ENCODE results near the gene SETD1B. TPM values are rescaled to one million over a fixed set of nuclear protein-coding genes. Genes with fewer than 3 reads are reported as not detected.
"Not testable (repeated sequence)": the region's sequence is repeated elsewhere in the genome, so short reads cannot be mapped to it uniquely, and the experiment has no call there.

Gene SETD1B
- total and polyA plus RNA-seq, 2 of the 4 experiments (the other 2 are of a cell fraction) = 0.90 to 5.1 TPM

DNA sequence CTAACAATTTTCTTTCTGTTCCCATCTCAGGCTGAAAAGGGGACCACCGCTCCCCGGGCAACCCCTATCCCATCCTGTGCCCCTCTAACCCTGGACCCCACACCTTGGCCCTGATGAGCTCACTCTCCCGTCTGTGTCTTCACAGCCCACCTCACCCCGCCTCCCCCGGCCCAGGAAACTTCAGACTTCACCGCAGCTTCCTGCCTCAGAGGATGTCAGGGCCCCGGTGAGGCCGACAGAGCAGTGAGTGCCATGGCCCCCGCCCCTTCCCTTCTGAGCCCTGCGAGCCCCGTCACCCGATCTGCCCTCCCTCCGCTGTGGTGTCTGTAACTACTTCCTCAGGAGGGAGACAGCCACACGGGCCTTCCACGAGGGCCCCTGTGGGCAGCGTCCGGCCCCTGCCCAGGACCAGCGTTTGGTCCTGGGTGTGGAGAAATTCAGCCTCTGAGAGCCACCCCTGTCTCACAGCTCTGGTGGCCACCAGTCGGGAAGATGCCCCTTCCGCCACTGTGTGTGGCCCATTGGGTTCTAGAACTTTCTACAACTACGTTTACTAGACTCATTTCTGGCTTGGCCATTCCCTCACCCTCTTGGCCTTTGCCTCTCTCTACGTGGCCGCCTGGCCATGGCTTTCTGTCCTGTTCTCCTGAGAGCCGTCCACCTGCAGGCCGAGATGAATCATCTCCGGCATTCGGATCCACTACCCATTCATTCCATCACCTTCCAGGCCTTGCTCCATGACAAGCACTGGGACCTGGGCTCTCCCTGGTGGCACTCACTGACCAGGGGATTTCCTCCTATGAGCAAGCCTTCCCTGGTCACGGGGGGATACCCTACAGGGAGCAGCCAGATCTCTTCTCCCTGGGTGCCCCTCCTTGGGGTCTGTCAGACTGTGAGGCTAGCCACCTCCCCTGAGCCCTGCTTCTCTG, 13.7 kb upstream of the SETD1B start:
- Histone ChIP-seq H3K9me1 (ENCODE audit: insufficient read depth, low read length) (peaks cover 9% of the 10 kb centered on the region; the same call in 1 of the 2 replicates), H3K27me3 (ENCODE audit: control insufficient read depth, insufficient read depth, low read length) (no peaks in the 10 kb centered on the region), H3K18ac (ENCODE audit: low read depth, low read length) (no peak overlapping the region), H3K9me3 (ENCODE audit: control insufficient read depth, insufficient read depth, low read length) (no peaks in the 10 kb centered on the region), H3K4me1 (ENCODE audit: control insufficient read depth, insufficient read depth, low read length) (peaks cover 9% of the 10 kb centered on the region), H3K36me3 (ENCODE audit: control insufficient read depth, insufficient read depth, low read length) (no peaks in the 10 kb centered on the region), H3K9ac (ENCODE audit: low read depth, low read length) (no peak overlapping the region), H3K56ac (ENCODE audit: extremely low read depth, insufficient read depth, low read length) (no peak overlapping the region), H3K23ac (ENCODE audit: low read depth, low read length) (peak overlapping the region; percentile 53; the same call in 1 of the 2 replicates), H4K8ac (ENCODE audit: low read depth in 2 of 2, low read length in 2 of 2) (peak overlapping the region in 1 of 2 experiments; percentile 15; a peak in 1 of 4 replicates), H3K27ac (ENCODE audit: insufficient read depth, low read length) (no peak overlapping the region), H2AFZ (replicated peaks; ENCODE audit: low read length, poor library complexity) (peak overlapping the region; percentile 65), H3K4ac (ENCODE audit: low read depth, low read length) (no peak overlapping the region), H2BK120ac (ENCODE audit: low read depth, low read length) (no peak overlapping the region; the same call in 1 of the 2 replicates), H4K5ac (ENCODE audit: low read depth, low read length) (no peak overlapping the region), H3K4me2 (ENCODE audit: low read depth, low read length) (no peak overlapping the region), H2AK9ac (replicated peaks; ENCODE audit: low read depth, low read length, poor library complexity) (peak overlapping the region; percentile 80), H4K20me1 (ENCODE audit: insufficient read depth, low read length) (peaks cover 11% of the 10 kb centered on the region; the same call in 1 of the 2 replicates), H3K14ac (replicated peaks; ENCODE audit: low read depth, low read length) (no peak overlapping the region; the same call in 1 of the 2 replicates), H2BK20ac (ENCODE audit: low read depth, low read length) (no peak overlapping the region), H3K4me3 (ENCODE audit: insufficient read depth, low read depth, low read length) (no peak overlapping the region), H2BK5ac (ENCODE audit: low read depth, low read length, poor library complexity, severe bottlenecking) (no peak overlapping the region), H4K91ac (ENCODE audit: insufficient read depth, low read depth, low read length) (no peak overlapping the region), H2AK5ac (ENCODE audit: low read depth, low read length) (peak overlapping the region; percentile 73; the same call in 1 of the 2 replicates), H2BK15ac (ENCODE audit: low read depth, low read length) (no peak overlapping the region), H3K79me1 (ENCODE audit: low read depth in 1 of 2, low read length in 2 of 2) (peaks cover 0 to 11% of the 10 kb centered on the region in 2 experiments; a peak in 2 of 4 replicates)
- TF ChIP-seq, protein P1, sequence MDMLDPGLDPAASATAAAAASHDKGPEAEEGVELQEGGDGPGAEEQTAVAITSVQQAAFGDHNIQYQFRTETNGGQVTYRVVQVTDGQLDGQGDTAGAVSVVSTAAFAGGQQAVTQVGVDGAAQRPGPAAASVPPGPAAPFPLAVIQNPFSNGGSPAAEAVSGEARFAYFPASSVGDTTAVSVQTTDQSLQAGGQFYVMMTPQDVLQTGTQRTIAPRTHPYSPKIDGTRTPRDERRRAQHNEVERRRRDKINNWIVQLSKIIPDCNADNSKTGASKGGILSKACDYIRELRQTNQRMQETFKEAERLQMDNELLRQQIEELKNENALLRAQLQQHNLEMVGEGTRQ (IDR thresholded peaks at IDR 0.05; ENCODE audit: low read depth, low read length) = no peak
- TF ChIP-seq MAZ (IDR thresholded peaks at IDR 0.05; ENCODE audit: borderline replicate concordance, low read depth, low read length) = peak; percentile 25; the same call in 1 of the 2 replicates
- dilution Hi-C loops (cut with HindIII; ENCODE audit: low sequenced_read_pairs, unreplicated experiment) = no loop called here
- CTCF ChIA-PET = no interaction called here
- intact Hi-C loops (cut with micrococcal nuclease) = loop anchor here (5.0 to 10.0 kb wide), 2 partner anchors 78 to 235 kb away; partner anchors contain the start of gene TMEM120B
- ATAC-seq (ENCODE audit: low read depth) (no peak), DNase-seq (peak; percentile 34)
- 69% methylated on average over 12 of the region's 28 CpGs; no CpG with 5 or more reads in 1 of the 2 experiments for WGBS, 2 experiments (ENCODE audit: extremely low coverage in 2 of 2, insufficient read length in 1 of 2)
- in situ Hi-C loops (cut with MboI; ENCODE audit: low sequenced_read_pairs) = no loop called here
- POLR2A ChIA-PET (ENCODE audit: unreplicated experiment) = no interaction called here
- no TSS peak for BruUV-seq (replicated peaks)

DNA sequence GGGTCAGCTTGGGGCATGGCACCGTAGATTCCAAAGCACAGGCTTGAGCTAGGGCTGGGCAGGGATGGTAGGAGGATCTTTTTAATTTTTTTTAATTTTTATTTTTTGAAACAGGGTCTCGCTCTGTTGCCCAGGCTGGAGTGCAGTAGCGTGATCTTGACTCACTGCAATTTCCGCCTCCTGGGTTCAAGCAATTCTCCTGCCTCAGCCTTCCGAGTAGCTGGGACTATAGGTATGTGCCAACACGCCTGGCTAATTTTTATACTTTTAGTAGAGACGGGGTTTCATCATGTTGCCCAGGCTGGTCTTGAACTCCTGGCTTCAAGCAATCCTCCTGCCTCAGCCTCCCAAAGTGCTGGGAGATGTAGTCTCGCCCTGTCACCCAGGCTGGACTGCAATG, 13.0 kb upstream of the SETD1B start:
- peaks cover 0 to 18% of the 10 kb centered on the region in 2 experiments; a peak in 2 of 4 replicates for H3K79me1 ChIP-seq (ENCODE audit: low read depth in 1 of 2, low read length in 2 of 2)
- H4K8ac ChIP-seq (ENCODE audit: low read depth in 2 of 2, low read length in 2 of 2); H2AK5ac ChIP-seq (ENCODE audit: low read depth, low read length); H4K91ac ChIP-seq (ENCODE audit: insufficient read depth, low read depth, low read length); H3K4me1 ChIP-seq (ENCODE audit: control insufficient read depth, insufficient read depth, low read length); H4K5ac ChIP-seq (ENCODE audit: low read depth, low read length); H3K27ac ChIP-seq (ENCODE audit: insufficient read depth, low read length); H3K4ac ChIP-seq (ENCODE audit: low read depth, low read length); H2BK20ac ChIP-seq (ENCODE audit: low read depth, low read length); CTCF ChIA-PET; H3K9me1 ChIP-seq (ENCODE audit: insufficient read depth, low read length); H2AK9ac ChIP-seq (replicated peaks; ENCODE audit: low read depth, low read length, poor library complexity); H3K23ac ChIP-seq (ENCODE audit: low read depth, low read length); H2AFZ ChIP-seq (replicated peaks; ENCODE audit: low read length, poor library complexity); ATAC-seq (ENCODE audit: low read depth); DNase-seq; H3K18ac ChIP-seq (ENCODE audit: low read depth, low read length); H2BK120ac ChIP-seq (ENCODE audit: low read depth, low read length); H3K36me3 ChIP-seq (ENCODE audit: control insufficient read depth, insufficient read depth, low read length); H3K14ac ChIP-seq (replicated peaks; ENCODE audit: low read depth, low read length); H3K56ac ChIP-seq (ENCODE audit: extremely low read depth, insufficient read depth, low read length); in situ Hi-C loops (cut with MboI; ENCODE audit: low sequenced_read_pairs); H3K9me3 ChIP-seq (ENCODE audit: control insufficient read depth, insufficient read depth, low read length); H3K4me3 ChIP-seq (ENCODE audit: insufficient read depth, low read depth, low read length); H3K4me2 ChIP-seq (ENCODE audit: low read depth, low read length); dilution Hi-C loops (cut with HindIII; ENCODE audit: low sequenced_read_pairs, unreplicated experiment); H3K9ac ChIP-seq (ENCODE audit: low read depth, low read length); H3K27me3 ChIP-seq (ENCODE audit: control insufficient read depth, insufficient read depth, low read length); H2BK15ac ChIP-seq (ENCODE audit: low read depth, low read length); H2BK5ac ChIP-seq (ENCODE audit: low read depth, low read length, poor library complexity, severe bottlenecking); BruUV-seq (replicated peaks); POLR2A ChIA-PET (ENCODE audit: unreplicated experiment): not testable (repeated sequence)
- no CpG with 5 or more reads among the region's 8 CpGs for WGBS, 2 experiments (ENCODE audit: extremely low coverage in 2 of 2, insufficient read length in 1 of 2)
- intact Hi-C loops (cut with micrococcal nuclease) = loop anchor here (5.0 to 10.0 kb wide), 2 partner anchors 78 to 236 kb away; partner anchors contain the start of gene TMEM120B
- peaks cover 11% of the 10 kb centered on the region; the same call in 1 of the 2 replicates for H4K20me1 ChIP-seq (ENCODE audit: insufficient read depth, low read length)

Measured in IMR-90 (cell line).